SU-DHL-6 (cell line): Measurements from ENCODE around the gene GPR26.

Experiments
- H2AFZ ChIP-seq: fragments of 200-600 bp; sonication (generic); 2 replicates; pipeline ENCODE4 v1.6.1; 2014; ENCODE audit warnings: low read depth, mild to moderate bottlenecking, moderate library complexity, mixed read lengths, antibody characterized with exemption, low read length; ENCODE audit not compliant: severe bottlenecking
- H3F3A ChIP-seq: fragments of 200-600 bp; shearing (Covaris generic); 2 replicates; pipeline ENCODE4 v1.6.0; 2016; ENCODE audit warnings: antibody characterized with exemption, mild to moderate bottlenecking; ENCODE audit not compliant: insufficient read depth
- H3K27ac ChIP-seq: fragments of 200-600 bp; sonication (generic); 2 replicates; pipeline ENCODE4 v1.5.1; 2016; ENCODE audit warnings: low read depth, mild to moderate bottlenecking, low read length, moderate library complexity, mixed read lengths
- H3K27me3 ChIP-seq: fragments of 200-600 bp; sonication (generic), shearing (Covaris generic); 2 replicates; pipeline ENCODE4 v1.6.0; 2014; ENCODE audit warnings: mild to moderate bottlenecking, low read length
- H3K36me3 ChIP-seq: fragments of 200-600 bp; sonication (generic); 2 replicates; pipeline ENCODE4 v1.6.1; 2014; ENCODE audit warnings: mild to moderate bottlenecking, low read length, mixed read lengths
- H3K4me2 ChIP-seq: fragments of 300-600, 200-600 bp; shearing (Covaris generic), sonication (generic); 2 replicates; pipeline ENCODE4 v1.6.0; 2014; ENCODE audit warnings: low read length, low read depth, mild to moderate bottlenecking; ENCODE audit not compliant: poor library complexity, severe bottlenecking
- H3K4me3 ChIP-seq: fragments of 200-600 bp; sonication (generic); 2 replicates; pipeline ENCODE4 v1.5.1; 2014; ENCODE audit warnings: antibody characterized with exemption, low read length, mild to moderate bottlenecking, mixed read lengths; ENCODE audit not compliant: insufficient read depth, poor library complexity, severe bottlenecking
- H3K79me2 ChIP-seq: fragments of 200-600 bp; sonication (generic); 2 replicates; pipeline ENCODE4 v1.6.1; 2014; ENCODE audit warnings: mild to moderate bottlenecking, low read length, moderate library complexity; ENCODE audit not compliant: insufficient read depth
- H3K9ac ChIP-seq: fragments of 200-600 bp; sonication (generic); 2 replicates; pipeline ENCODE4 v1.7.0; 2014; ENCODE audit warnings: mild to moderate bottlenecking, low read length
- H3K9me2 ChIP-seq: fragments of 200-600 bp; sonication (generic); replicated peaks from 2 replicates; pipeline ENCODE4 v1.6.1; 2014; ENCODE audit warnings: low read length; ENCODE audit not compliant: insufficient read depth
- H3K9me3 ChIP-seq: fragments of 200-600 bp; sonication (generic); 2 replicates; pipeline ENCODE4 v1.6.1; 2014; ENCODE audit warnings: low read length, mixed read lengths; ENCODE audit not compliant: insufficient read depth
- H4K20me1 ChIP-seq: fragments of 200-600 bp; sonication (generic); 2 replicates; pipeline ENCODE4 v1.6.1; 2014; ENCODE audit warnings: low read depth, mild to moderate bottlenecking, antibody characterized with exemption, low read length, moderate library complexity, mixed read lengths
- EZH2phosphoT487 ChIP-seq: fragments of 200-600 bp; sonication (generic), shearing (Covaris generic); conservative IDR thresholded peaks from 2 replicates; pipeline ENCODE4 v1.6.1; 2018; ENCODE audit warnings: mild to moderate bottlenecking, antibody characterized with exemption, low read length, moderate library complexity, mixed read lengths
- TF ChIP-seq, protein P1 (sequence below): fragments of 200-600 bp; sonication (generic); IDR thresholded peaks from one replicate; pipeline ENCODE4 v1.5.1; 2017; ENCODE audit warnings: antibody characterized with exemption, mild to moderate bottlenecking, low read length, moderate library complexity; ENCODE audit not compliant: insufficient read depth, poor library complexity, severe bottlenecking

GPR26 gene

DNA sequence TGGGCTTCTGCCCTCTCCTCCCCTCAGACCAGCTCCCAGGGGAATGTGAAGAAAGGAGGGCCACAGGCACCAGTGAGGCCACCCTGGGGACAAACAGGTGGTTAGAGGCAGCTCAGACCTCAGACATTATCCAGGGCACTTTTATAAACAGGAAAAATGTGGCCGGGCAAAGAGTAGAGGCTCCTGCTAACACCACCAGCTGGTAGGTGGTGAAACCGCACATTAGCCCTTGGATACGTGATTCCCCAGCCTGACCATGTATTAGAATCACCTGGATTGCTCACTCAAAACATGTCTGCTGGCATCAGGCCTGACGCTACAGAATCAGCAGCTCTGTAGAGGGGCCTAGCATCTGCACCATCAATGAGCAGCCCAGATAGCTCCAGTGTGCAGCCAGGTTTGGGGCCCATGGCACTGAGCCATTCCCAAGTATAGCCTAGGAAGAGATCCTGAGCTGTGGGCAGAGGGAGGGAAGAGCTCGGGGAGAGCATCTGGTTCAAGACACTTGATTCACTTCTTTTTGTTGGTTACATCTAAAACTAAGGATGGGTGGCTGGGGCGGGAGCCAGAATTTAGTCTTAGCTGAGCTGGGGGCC, 37.1 kb downstream of the GPR26 start:
- no peaks in the 10 kb centered on the region for H3F3A ChIP-seq
- no peaks in the 10 kb centered on the region for H3K9me3 ChIP-seq
- H3K9ac ChIP-seq: no peak overlapping the region
- no peaks in the 10 kb centered on the region for H3K79me2 ChIP-seq
- H3K27me3 ChIP-seq: no peaks in the 10 kb centered on the region
- no peak overlapping the region for H3K27ac ChIP-seq
- H3K9me2 ChIP-seq: no peaks in the 10 kb centered on the region
- H3K36me3 ChIP-seq: no peaks in the 10 kb centered on the region
- no peaks in the 10 kb centered on the region for H4K20me1 ChIP-seq
- no peak overlapping the region for H3K4me2 ChIP-seq
- H2AFZ ChIP-seq: no peak overlapping the region
- H3K4me3 ChIP-seq: no peak overlapping the region
- TF ChIP-seq, protein P1, sequence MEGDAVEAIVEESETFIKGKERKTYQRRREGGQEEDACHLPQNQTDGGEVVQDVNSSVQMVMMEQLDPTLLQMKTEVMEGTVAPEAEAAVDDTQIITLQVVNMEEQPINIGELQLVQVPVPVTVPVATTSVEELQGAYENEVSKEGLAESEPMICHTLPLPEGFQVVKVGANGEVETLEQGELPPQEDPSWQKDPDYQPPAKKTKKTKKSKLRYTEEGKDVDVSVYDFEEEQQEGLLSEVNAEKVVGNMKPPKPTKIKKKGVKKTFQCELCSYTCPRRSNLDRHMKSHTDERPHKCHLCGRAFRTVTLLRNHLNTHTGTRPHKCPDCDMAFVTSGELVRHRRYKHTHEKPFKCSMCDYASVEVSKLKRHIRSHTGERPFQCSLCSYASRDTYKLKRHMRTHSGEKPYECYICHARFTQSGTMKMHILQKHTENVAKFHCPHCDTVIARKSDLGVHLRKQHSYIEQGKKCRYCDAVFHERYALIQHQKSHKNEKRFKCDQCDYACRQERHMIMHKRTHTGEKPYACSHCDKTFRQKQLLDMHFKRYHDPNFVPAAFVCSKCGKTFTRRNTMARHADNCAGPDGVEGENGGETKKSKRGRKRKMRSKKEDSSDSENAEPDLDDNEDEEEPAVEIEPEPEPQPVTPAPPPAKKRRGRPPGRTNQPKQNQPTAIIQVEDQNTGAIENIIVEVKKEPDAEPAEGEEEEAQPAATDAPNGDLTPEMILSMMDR: no peak
- no peak for TF ChIP-seq EZH2phosphoT487

DNA sequence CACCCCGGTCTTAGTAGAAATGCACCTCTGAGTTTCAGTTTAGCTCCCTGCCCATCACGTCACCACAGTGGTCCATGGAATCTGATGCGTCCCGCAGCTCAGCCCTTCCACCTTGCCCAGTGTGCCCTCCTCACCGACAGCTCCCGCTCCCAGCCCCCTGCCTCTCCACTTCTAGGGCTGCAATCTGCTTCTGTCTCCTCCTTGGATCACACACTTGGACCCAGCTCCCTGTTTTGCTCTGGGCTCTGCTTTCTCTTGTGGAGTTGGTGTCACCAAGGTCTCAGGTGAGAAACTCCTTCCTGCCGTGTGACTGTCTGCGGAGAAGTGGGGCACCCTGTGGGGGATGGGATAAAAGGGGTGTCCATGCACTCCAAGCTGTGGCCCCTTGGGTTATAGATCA, 37.9 kb downstream of the GPR26 start:
- Histone ChIP-seq H3K9me3 (no peaks in the 10 kb centered on the region), H3K9me2 (no peaks in the 10 kb centered on the region), H3K4me3 (no peak overlapping the region)

GRCh38 chr10:123704812-123705211, 38.7 kb downstream of the GPR26 start:
- H3K4me2 ChIP-seq: no peak overlapping the region
- TF ChIP-seq EZH2phosphoT487: no peak
- TF ChIP-seq, protein P1: no peak
- no peaks in the 10 kb centered on the region for H3K9me3 ChIP-seq
- no peak overlapping the region for H3K4me3 ChIP-seq
- H3K79me2 ChIP-seq: no peaks in the 10 kb centered on the region
- no peaks in the 10 kb centered on the region for H3K9me2 ChIP-seq
- H3F3A ChIP-seq: no peaks in the 10 kb centered on the region
- no peak overlapping the region for H2AFZ ChIP-seq
- no peaks in the 10 kb centered on the region for H4K20me1 ChIP-seq
- no peaks in the 10 kb centered on the region for H3K36me3 ChIP-seq
- no peak overlapping the region for H3K9ac ChIP-seq
- H3K27me3 ChIP-seq: no peaks in the 10 kb centered on the region
- H3K27ac ChIP-seq: no peak overlapping the region

More for the DNA sequence above, 37.9 kb downstream of the GPR26 start:
- Histone ChIP-seq H3F3A (no peaks in the 10 kb centered on the region), H3K9ac (no peak overlapping the region), H3K27me3 (no peaks in the 10 kb centered on the region), H3K27ac (no peak overlapping the region), H3K36me3 (no peaks in the 10 kb centered on the region), H2AFZ (no peak overlapping the region), H3K4me2 (no peak overlapping the region), H3K79me2 (no peaks in the 10 kb centered on the region), H4K20me1 (no peaks in the 10 kb centered on the region)
- TF ChIP-seq EZH2phosphoT487: no peak
- TF ChIP-seq, protein P1: no peak

- H3K79me2 ChIP-seq: no peaks in the 10 kb centered on the region
- H3K9me3 ChIP-seq: no peaks in the 10 kb centered on the region
- no peaks in the 10 kb centered on the region for H3F3A ChIP-seq
- no peak overlapping the region for H3K27ac ChIP-seq
- TF ChIP-seq, protein P1: no peak
- no peak for TF ChIP-seq EZH2phosphoT487
- no peaks in the 10 kb centered on the region for H4K20me1 ChIP-seq
- H3K4me2 ChIP-seq: no peak overlapping the region
- no peaks in the 10 kb centered on the region for H3K9me2 ChIP-seq
- no peaks in the 10 kb centered on the region for H3K36me3 ChIP-seq
- H3K9ac ChIP-seq: no peak overlapping the region
- H3K27me3 ChIP-seq: no peaks in the 10 kb centered on the region
- no peak overlapping the region for H2AFZ ChIP-seq
- no peak overlapping the region for H3K4me3 ChIP-seq
These were observed 40.1 kb downstream of the GPR26 start for GRCh38 chr10:123706236-123706635.
